Keratinocyte (primary cell): ENCODE data around the gene C16orf90. TPM values are rescaled to one million over a fixed set of nuclear protein-coding genes. Genes with fewer than 3 reads are reported as not detected.

Experiments
- DNase-seq: peaks from one replicate; pipeline ENCODE4 v3.0.0-alpha.2; 2011; ENCODE audit warnings: low read depth, missing footprints, low spot score
- FAIRE-seq: peaks from 2 replicates; lab custom pipeline; 2011; peaks lifted over from hg19 to GRCh38; lab: Jason Lieb, UNC
- H2AFZ ChIP-seq: 2 replicates; pipeline ENCODE4 v1.6.0; 2012; ENCODE audit warnings: low read length, control low read depth, inconsistent platforms; ENCODE audit not compliant: control insufficient read depth
- H3K27ac ChIP-seq: 2 replicates; pipeline ENCODE4 v1.5.1; 2011; ENCODE audit warnings: low read length; ENCODE audit not compliant: control insufficient read depth, insufficient read depth
- H3K27me3 ChIP-seq: 3 replicates; pipeline ENCODE4 v1.6.0; 2011; ENCODE audit warnings: low read length; ENCODE audit not compliant: control insufficient read depth, insufficient read depth; ENCODE audit errors: extremely low read depth
- H3K36me3 ChIP-seq, 2 experiments: 2 replicates in 1 of 2; 3 replicates in 1 of 2; pipeline ENCODE4 v1.5.1; 2011; ENCODE audit warnings: low read length in 2 of 2, mild to moderate bottlenecking in 1 of 2; ENCODE audit not compliant: control insufficient read depth in 2 of 2, insufficient read depth in 2 of 2; ENCODE audit errors: extremely low read depth in 1 of 2
- H3K4me1 ChIP-seq: 3 replicates; pipeline ENCODE4 v1.5.1; 2011; ENCODE audit warnings: low read length; ENCODE audit not compliant: control insufficient read depth, insufficient read depth; ENCODE audit errors: extremely low read depth
- H3K4me2 ChIP-seq: 3 replicates; pipeline ENCODE4 v1.6.0; 2011; ENCODE audit warnings: low read depth, low read length; ENCODE audit not compliant: control insufficient read depth, insufficient read depth; ENCODE audit errors: extremely low read depth
- H3K4me3 ChIP-seq, 3 experiments: fragments of 200-600 bp in 1 of 3; sonication (generic) in 1 of 3; 2 replicates in 2 of 3; 3 replicates in 1 of 3; pipeline ENCODE4 v1.5.1; 2011 to 2016; ENCODE audit warnings: low read length in 3 of 3, mild to moderate bottlenecking in 3 of 3, control low read depth in 2 of 3, inconsistent platforms in 1 of 3, low read depth in 1 of 3, mixed read lengths in 1 of 3, mixed run types in 1 of 3, moderate library complexity in 1 of 3; ENCODE audit not compliant: control insufficient read depth in 2 of 3, insufficient read depth in 2 of 3; ENCODE audit errors: extremely low read depth in 1 of 3
- H3K79me2 ChIP-seq: 2 replicates; pipeline ENCODE4 v1.6.0; 2012; ENCODE audit warnings: low read length; ENCODE audit not compliant: control insufficient read depth, insufficient read depth
- H3K9ac ChIP-seq: 3 replicates; pipeline ENCODE4 v1.6.0; 2011; ENCODE audit warnings: low read length; ENCODE audit not compliant: control insufficient read depth, insufficient read depth; ENCODE audit errors: extremely low read depth
- H3K9me1 ChIP-seq: 3 replicates; pipeline ENCODE4 v1.6.0; 2011; ENCODE audit warnings: low read length; ENCODE audit not compliant: control insufficient read depth, insufficient read depth; ENCODE audit errors: extremely low read depth
- H3K9me3 ChIP-seq: 2 replicates; pipeline ENCODE4 v1.5.1; 2012; ENCODE audit warnings: low read depth, low read length; ENCODE audit not compliant: control insufficient read depth
- H4K20me1 ChIP-seq: 3 replicates; pipeline ENCODE4 v1.6.0; 2011; ENCODE audit warnings: low read length; ENCODE audit not compliant: control insufficient read depth, insufficient read depth; ENCODE audit errors: extremely low read depth
- EZH2 ChIP-seq: IDR thresholded peaks from one replicate; pipeline ENCODE4 v1.6.1; 2012; ENCODE audit warnings: inconsistent platforms, mild to moderate bottlenecking, low read length, moderate library complexity
- dilution Hi-C: fragments of 300-500 bp; cut with MboI; formaldehyde crosslinking; loops from one replicate; pipeline ENCODE4 v1.7.0; 2020; ENCODE audit warnings: low sequenced_read_pairs; ENCODE audit not compliant: extremely low pct_ligation_motif_present
- polyA plus RNA-seq, 5 experiments: library from polyadenylated mRNA; depleted of rRNA in 3 of 5; stranded (reverse) in 3 of 5; stranded (forward) in 1 of 5; unstranded in 1 of 5; fragments of >200 nt; gene quantifications; 1 replicate in 1 of 5; 2 replicates in 3 of 5; 3 replicates in 1 of 5; pipeline versions ENCODE4 v1.2.1 to v1.2.3, GENCODE V29; 2011 to 2012; ENCODE audit warnings: missing spikeins in 2 of 5, low read depth in 1 of 5, low replicate concordance in 1 of 5
- TF ChIP-seq, protein P1 (sequence below), 3 experiments: IDR thresholded peaks in 1 of 3; conservative IDR thresholded peaks in 1 of 3; optimal IDR thresholded peaks in 1 of 3; 2 replicates in 2 of 3; 3 replicates in 1 of 3; pipeline versions ENCODE3 to v1.5.1; 2011; ENCODE audit warnings: low read length in 3 of 3, mild to moderate bottlenecking in 3 of 3, moderate library complexity in 2 of 3, control low read depth in 1 of 3, inconsistent platforms in 1 of 3; ENCODE audit not compliant: insufficient read depth in 2 of 3; ENCODE audit errors: extremely low read depth in 1 of 3

C16orf90 gene
- polyA plus RNA-seq, 1 donor (not counting 4 experiments of a cell fraction or from before 2014, with no cell fraction given) = not detected

DNA sequence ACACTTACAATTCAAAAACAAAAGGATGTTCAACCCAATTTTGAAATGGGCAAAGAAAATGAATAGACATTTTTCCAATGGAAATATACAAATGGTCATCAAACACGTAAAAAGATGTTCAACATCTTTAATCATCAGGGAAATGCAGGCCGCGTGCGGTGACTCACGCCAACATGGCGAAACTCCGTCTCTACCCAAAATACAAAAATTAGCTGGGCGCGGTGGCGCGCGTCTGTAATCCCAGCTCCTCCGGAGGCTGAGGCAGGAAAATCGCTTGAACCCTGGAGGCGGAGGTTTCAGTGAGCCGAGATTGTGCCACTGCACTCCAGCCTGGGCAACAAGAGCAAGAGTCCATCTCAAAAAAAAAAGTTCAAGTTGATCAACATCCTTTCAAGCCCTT lies 3.7 kb upstream of the C16orf90 start:
- Histone ChIP-seq H3K9me3 (no peaks in the 10 kb centered on the region), H3K36me3 (no peaks in the 10 kb centered on the region), H3K4me1 (peaks cover 11% of the 10 kb centered on the region), H3K9me1 (peaks cover 2% of the 10 kb centered on the region), H3K4me2 (no peak overlapping the region), H3K27me3 (no peaks in the 10 kb centered on the region), H2AFZ (no peak overlapping the region), H3K79me2 (peaks cover 5% of the 10 kb centered on the region), H3K9ac (no peak overlapping the region), H3K4me3 (no peak overlapping the region), H4K20me1 (no peaks in the 10 kb centered on the region), H3K27ac (no peak overlapping the region)
- TF ChIP-seq EZH2 = no peak
- TF ChIP-seq, protein P1, sequence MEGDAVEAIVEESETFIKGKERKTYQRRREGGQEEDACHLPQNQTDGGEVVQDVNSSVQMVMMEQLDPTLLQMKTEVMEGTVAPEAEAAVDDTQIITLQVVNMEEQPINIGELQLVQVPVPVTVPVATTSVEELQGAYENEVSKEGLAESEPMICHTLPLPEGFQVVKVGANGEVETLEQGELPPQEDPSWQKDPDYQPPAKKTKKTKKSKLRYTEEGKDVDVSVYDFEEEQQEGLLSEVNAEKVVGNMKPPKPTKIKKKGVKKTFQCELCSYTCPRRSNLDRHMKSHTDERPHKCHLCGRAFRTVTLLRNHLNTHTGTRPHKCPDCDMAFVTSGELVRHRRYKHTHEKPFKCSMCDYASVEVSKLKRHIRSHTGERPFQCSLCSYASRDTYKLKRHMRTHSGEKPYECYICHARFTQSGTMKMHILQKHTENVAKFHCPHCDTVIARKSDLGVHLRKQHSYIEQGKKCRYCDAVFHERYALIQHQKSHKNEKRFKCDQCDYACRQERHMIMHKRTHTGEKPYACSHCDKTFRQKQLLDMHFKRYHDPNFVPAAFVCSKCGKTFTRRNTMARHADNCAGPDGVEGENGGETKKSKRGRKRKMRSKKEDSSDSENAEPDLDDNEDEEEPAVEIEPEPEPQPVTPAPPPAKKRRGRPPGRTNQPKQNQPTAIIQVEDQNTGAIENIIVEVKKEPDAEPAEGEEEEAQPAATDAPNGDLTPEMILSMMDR (optimal IDR thresholded peaks at IDR 0.05 in 1 of 3, IDR thresholded peaks at IDR 0.05 in 1 of 3, conservative IDR thresholded peaks at IDR 0.05 in 1 of 3; ENCODE audit: extremely low read depth in 1 of 3, insufficient read depth in 2 of 3, low read length in 3 of 3) = no peak
- dilution Hi-C loops = no loop called here
- no peak for FAIRE-seq
- no peak for DNase-seq

GRCh38 chr16:3497771-3498170 lies 2.5 kb upstream of the C16orf90 start:
- H3K4me1 ChIP-seq = peaks cover 6% of the 10 kb centered on the region
- FAIRE-seq (no peak), DNase-seq (no peak)
- H2AFZ ChIP-seq = no peak overlapping the region
- TF ChIP-seq, protein P1 (optimal IDR thresholded peaks at IDR 0.05 in 1 of 3, IDR thresholded peaks at IDR 0.05 in 1 of 3, conservative IDR thresholded peaks at IDR 0.05 in 1 of 3; ENCODE audit: extremely low read depth in 1 of 3, insufficient read depth in 2 of 3, low read length in 3 of 3) = no peak
- TF ChIP-seq EZH2 = no peak
- H4K20me1 ChIP-seq = no peaks in the 10 kb centered on the region
- no peaks in the 10 kb centered on the region for H3K27me3 ChIP-seq
- H3K4me3 ChIP-seq = no peak overlapping the region
- no peaks in the 10 kb centered on the region for H3K9me3 ChIP-seq
- no peak overlapping the region for H3K4me2 ChIP-seq
- no peaks in the 10 kb centered on the region for H3K36me3 ChIP-seq
- dilution Hi-C loops = no loop called here
- H3K79me2 ChIP-seq = peaks cover 5% of the 10 kb centered on the region
- no peak overlapping the region for H3K27ac ChIP-seq
- no peak overlapping the region for H3K9ac ChIP-seq
- peaks cover 2% of the 10 kb centered on the region for H3K9me1 ChIP-seq
